ENCODE data around the gene EEFSEC. TPM values are rescaled to one million over a fixed set of nuclear protein-coding genes. Genes with fewer than 3 reads are reported as not detected.

The EEFSEC gene
- total RNA-seq, 1 donor from 2014 or later = 11.3 TPM

GRCh38 chr3:128335621-128336296 is 182.5 kb downstream of the EEFSEC start:
- DNase-seq = peak; percentile 64

GRCh38 chr3:128336337-128337156 is 183.3 kb downstream of the EEFSEC start:
- no peak for DNase-seq

- DNase-seq = peak; percentile 65
These were observed 184.0 kb downstream of the EEFSEC start for GRCh38 chr3:128337305-128337704.

GRCh38 chr3:128338536-128339330 is 185.5 kb downstream of the EEFSEC start:
- no peak for DNase-seq

- no peak for DNase-seq
These were observed 186.3 kb downstream of the EEFSEC start for GRCh38 chr3:128339491-128340012.

DNA sequence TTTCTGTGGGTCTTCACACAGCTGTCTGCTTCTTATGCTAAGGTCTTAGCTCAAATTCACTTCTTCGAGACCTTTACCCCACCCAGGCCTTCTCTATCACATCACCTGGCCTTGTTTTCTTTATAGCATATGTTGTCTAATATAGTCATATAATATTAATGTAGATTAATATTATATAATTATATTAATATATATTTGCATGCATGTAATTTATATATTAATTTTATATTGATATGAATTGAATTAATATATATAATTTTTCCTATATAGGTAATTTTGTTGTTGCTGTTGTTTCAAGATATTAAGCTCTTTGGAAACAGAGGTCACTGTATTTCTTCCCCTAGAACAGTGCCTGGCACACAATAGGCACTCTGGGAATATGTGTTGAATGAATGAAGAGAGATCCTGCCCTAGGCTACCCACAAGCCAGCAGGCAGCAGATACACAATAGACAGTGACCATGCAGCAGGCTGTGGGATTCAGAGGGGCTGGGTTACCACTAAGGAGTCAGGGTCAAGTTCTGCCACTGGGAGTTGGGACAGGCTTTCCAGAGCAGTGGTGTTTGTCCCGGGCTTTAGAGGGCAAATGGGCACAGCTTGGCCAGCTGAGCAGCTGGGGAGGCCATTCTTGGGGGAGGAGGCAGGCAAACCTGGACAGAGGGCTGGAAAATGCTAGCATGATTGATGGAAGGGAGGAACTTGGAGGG is 187.1 kb downstream of the EEFSEC start:
- no peak for DNase-seq

DNA sequence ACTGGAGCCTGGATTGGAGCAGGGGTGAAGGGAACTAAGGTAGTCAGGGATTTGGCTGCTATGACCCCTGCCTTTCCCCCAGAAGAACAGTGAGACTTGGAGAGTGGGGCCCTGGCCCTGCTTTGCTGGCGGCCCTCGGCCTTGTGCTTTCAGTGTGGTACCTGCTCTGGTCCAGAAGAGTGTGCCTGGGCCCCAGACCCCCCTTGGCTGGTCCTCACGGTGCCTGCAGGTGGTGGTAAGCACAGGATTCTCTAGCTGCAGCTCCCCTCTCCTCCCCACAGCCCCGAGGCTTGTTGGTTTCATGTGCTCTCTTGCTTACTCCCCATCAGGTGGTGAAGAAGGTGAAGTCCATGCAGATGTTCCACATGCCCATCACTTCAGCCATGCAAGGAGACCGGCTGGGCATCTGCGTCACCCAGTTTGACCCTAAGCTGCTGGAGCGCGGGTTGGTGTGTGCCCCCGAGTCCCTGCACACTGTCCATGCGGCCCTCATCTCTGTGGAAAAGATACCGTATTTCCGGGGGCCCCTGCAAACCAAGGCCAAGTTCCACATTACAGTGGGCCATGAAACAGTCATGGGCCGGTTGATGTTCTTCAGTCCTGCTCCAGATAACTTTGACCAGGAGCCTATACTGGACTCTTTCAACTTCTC is 187.7 kb downstream of the EEFSEC start:
- DNase-seq = no peak

- DNase-seq = no peak
These were observed 188.5 kb downstream of the EEFSEC start for GRCh38 chr3:128341659-128342395.

DNA sequence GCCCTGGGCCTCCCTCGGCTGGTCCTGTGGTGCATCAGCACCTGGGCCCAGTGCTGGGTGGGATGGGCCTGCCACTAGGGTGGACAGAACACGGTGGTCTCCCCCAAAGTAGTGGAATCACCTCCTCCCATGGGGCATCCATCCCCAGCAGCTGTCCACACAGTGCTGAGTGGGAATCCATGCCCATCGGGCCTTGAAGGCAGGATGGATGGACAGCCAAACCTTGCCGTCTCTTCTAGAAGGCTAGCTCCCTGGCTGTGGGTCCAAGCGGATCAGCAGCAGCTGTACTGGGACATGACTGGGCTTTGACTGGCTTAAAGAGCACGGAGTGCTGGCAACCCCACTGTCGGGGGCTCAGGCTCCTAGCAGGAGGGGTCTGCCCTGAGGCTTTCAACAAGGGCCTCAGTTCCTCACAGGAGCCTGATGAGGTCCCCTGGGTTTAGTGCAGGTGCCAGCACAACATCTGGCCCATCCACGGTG is 189.5 kb downstream of the EEFSEC start:
- DNase-seq = no peak

DNA sequence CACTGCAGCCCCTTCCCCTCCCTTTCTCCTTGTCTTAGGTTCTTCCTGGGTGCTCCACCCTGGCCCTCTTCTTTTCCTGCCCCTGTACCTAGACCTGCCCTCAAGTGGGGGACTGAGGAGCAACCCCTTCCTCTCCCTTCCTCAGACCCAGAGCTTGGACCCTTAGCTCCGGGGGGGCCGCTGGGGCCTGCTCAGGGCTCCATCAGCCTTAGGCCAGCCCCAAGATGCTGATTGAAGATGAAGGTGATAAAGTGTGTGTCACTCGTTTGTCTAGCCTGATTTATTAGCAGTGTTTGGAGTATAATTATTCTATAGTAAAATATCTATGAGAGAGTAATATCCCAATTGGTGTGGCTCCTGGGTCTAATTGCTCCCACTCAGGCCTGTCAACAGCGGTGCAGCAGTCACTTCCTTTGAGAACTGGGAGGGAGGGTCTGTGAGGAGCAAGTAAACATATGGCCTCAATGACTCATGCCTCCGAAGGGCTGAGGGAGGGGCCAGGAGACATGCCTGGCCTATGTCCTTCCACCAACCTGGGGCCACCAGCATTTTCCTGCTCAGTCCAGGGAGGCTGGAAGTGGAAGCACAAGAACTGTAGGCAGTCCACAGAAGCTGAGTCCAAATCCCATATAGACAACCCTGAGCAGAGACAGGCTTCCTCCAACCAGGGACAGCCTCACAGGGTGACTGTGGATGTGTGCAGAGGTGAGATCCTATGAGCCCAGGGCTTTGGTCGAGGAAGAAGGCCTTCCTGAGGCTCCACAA is 190.2 kb downstream of the EEFSEC start:
- DNase-seq = peak; percentile 53

DNA sequence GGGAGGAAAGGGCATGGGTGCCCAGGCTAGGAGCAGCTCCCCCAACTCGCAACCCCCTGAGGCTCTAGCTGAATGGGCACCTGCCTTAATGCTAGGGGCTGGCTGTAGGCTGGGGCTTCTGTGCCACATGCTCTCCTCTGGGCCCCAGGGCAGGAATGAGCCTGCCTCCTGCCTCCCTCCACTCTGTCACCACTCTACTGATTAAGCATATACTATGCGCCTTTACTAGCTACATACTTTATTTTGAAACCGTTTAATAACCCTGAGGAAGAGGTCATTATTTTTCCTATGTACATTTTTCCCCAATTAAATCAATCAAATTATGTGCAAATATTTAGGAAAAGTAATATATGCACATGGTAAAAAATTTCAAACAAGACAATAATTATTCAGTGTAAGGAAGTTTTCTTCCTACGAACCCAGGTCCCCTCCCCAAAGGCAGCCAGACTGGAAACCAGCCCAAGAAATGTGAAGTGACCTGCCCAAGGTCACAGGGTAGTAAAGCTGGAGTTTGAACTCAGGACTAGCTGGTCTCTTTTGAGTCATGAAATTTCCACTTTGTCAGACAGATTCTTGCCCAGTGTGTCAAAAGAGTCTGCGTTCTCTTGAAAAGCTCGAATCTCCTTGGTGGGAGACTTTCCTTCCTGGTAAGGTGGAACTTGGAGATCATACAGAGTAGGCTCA is 190.9 kb downstream of the EEFSEC start:
- no peak for DNase-seq

DNA sequence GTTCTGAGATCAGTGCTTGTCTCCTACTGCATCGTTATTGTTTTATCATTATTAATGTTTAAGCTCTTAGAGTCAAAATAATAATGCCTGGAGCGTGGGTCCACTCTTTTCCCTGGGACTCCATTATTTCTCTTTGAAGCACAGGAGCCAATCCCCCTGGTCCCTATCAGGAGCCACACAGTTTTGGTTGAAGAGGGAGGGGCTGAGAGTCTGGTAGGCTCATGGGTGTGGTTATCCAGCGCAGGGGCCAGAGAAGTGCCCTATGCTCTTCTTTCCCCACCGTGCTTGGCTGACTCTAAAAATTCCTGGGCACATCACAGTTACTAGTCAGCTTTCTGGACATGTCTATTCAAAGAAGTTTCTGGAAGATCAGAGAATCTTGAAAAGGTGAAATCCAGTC is 191.9 kb downstream of the EEFSEC start:
- no peak for DNase-seq

DNA sequence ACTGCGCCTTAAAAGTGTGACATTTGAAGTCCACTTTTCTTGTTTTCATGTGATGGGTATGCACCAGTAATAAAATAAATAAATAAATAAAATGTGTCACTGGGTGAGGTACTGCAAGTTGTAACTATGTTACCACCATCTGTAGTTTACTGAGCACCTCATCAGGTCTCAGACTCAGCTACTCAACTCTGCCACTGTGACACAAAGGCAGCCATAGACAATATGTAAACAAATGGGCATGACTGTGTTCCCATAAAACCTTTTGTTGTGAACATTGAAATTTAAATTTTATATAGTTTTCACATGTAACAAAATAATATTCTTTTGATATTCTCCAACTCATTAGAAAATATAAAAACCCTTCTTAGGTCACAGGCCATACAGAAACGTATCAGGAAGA is 193.3 kb downstream of the EEFSEC start:
- DNase-seq = no peak

- DNase-seq = no peak
These were observed 194.0 kb downstream of the EEFSEC start for GRCh38 chr3:128347282-128347681.

GRCh38 chr3:128348075-128348474 is 194.8 kb downstream of the EEFSEC start:
- no peak for DNase-seq

DNA sequence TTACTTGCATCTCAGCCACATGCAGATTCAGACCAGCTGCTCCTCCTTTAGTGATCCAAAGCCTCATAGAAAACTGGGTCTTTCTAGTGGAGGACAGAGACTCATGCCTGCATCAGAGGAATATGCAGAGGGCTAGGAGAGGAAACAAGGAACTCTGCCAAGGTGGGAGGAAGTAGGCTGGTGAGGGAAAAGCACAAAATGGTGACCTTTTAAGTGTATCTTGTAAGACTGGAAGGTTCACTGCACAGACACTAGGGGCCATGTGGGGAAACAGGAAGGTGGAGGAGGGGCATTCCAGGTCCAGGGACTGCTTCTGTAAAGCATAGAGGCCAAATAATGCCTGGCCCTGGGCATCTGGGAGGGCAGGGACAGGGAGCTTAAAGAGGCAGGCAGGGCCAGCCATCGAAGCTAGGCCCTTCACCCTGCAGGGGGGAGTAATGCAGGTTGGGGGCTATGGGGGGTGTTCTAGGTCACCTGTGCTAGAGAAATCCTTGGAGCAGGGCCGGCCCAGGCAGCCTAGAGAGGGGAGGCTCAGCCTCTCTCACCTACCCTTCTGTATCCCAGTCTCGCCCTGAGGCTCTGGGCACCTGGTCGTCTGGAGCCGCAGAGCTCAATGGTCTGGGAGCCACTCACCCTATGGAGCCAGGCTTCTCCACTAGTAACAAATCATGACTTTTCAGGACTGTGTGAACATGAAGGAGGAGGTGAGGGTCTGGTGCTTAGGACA is 195.7 kb downstream of the EEFSEC start:
- no peak for DNase-seq

GRCh38 chr3:128349963-128350599 is 196.8 kb downstream of the EEFSEC start:
- DNase-seq = no peak

- DNase-seq = no peak
These were observed 198.3 kb downstream of the EEFSEC start for GRCh38 chr3:128351546-128351945.

Data from tongue (tissue), 2 donors.